Left cardiac atrium (tissue), 4 donors: ENCODE measurements around the gene LILRB3. TPM values are rescaled to one million over a fixed set of nuclear protein-coding genes. Genes with fewer than 3 reads are reported as not detected.
"Not testable (repeated sequence)": the region's sequence is repeated elsewhere in the genome, so short reads cannot be mapped to it uniquely, and the experiment has no call there.

Source experiments
- ATAC-seq, 2 donors: fragments of 200-7000 bp; cut with Tn5 transposase; one replicate each; pipeline ENCODE4 v1.9.1; 2020; ENCODE audit warnings: mild to moderate bottlenecking in 2 of 2, moderate library complexity in 2 of 2
- DNase-seq: peaks from one replicate; pipeline ENCODE4 v3.0.0-alpha.2; 2020
- intact Hi-C, 2 donors: fragments of 100-400 bp; cut with DNase I; formaldehyde crosslinking; loops; one replicate each; pipeline versions ENCODE4 v1.14.1 to v1.15.1; 2022 to 2023
- total RNA-seq, 2 donors: library from RNA; stranded (reverse); fragmentation: NEBNext Ultra II Directional; extraction: Animal tissue kit (Norgen Biotek cat#: 25700); gene quantifications; one replicate each; pipeline ENCODE4 v1.2.1, GENCODE V29; 2021
- donor health status: DM: no; HTN: yes; CAD: no.
- donor health status: DM: no; HTN: yes; CAD: no; lungs with severe emphysema.
- donor health status: DM: yes; HTN: yes; CAD: no.
- donor health status: Dilated cardiomyopathy.

Gene LILRB3
- total RNA-seq, 2 donors from 2014 or later = 8.5 to 10.5 TPM

DNA sequence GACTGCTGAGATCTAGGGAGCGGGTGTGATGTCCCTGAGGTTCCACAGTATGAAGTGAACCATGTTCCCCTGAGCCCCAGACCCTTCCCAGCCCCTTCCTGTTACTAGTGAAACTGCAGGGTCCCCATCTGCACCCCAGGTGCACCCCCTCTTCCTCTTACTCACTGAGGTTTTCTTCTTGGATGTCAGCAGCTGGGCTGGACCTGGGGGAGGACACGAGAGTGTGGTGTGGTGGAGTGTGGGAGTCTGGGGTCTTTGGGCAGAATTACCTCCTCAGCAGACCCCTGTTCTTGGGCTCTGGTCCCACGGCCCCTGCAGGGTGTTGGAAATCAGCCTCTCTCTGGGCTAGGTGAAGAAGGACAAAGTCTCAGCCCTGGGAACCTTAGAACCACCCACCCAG is 23.1 kb upstream of the LILRB3 start:
- intact Hi-C loops = no loop called here
- no peak for DNase-seq

DNA sequence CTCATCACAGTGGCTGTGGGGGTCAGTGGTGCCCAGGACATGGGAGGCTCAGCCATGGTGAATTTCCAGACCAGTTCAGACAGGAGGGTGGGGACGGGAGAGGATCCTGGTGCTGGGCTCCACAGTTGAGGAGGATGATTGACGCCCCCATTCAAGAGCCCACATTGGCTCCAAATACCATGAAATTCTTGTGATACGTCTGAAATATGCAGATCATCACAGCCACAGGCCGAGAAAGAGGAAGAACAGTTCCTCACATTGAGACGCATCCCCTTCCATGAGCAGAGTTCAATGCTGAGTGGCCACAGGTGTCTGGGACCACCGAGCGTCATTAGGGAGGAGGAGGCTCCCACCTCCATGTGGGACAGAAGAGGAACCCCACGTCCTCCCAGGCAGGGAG is 21.0 kb upstream of the LILRB3 start:
- DNase-seq, ATAC-seq, intact Hi-C loops: not testable (repeated sequence)

More for the DNA sequence above, 23.1 kb upstream of the LILRB3 start:
- ATAC-seq = no peak

DNA sequence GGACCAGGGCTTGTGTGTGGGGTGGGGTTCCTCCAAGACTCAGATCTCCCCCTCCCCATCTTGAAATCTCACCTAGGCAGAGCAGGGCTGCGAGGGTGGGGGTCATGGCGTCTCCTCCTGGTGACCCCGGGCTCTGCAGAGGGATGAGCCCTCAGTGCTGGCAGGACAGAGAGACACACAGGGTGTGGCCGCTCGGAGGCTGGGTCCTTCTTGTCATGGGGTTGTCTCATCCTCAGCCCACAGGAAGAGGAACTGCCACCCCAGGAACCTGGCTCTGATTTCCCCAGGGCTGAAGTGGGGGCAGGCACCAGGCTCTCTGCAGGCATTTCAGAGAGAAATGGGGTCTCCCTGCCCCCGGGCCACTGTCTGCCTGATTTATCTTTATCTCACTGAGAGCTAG is 19.8 kb upstream of the LILRB3 start, which contains the start of gene LILRA6:
Gene LILRA6 (minus strand): TSS at position 145 of the 400 bp plus-strand sequence.
- intact Hi-C loops, DNase-seq: not testable (repeated sequence)
- peak in 1 of 2 donors; percentile 77 for ATAC-seq

DNA sequence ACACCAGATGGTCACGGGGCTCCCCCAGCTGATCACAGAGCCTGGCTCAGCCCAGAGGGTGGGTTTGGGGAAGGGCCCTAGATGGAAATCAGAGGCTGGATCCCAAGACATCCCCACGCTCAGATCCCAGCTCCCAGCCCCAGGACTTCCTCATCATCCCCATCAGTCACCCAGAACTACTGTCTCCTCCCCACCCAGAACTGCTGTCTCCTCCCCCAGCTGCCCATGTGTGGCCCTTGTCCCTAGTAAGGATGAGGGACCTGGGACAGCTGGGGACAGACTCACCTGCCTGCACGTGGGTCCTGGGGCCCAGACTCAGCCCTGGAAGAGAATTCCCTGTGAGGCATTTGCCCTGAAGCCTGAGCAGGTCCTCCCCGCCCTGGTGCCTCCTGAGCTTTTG is 19.4 kb upstream of the LILRB3 start:
- intact Hi-C loops = not testable (repeated sequence)

DNA sequence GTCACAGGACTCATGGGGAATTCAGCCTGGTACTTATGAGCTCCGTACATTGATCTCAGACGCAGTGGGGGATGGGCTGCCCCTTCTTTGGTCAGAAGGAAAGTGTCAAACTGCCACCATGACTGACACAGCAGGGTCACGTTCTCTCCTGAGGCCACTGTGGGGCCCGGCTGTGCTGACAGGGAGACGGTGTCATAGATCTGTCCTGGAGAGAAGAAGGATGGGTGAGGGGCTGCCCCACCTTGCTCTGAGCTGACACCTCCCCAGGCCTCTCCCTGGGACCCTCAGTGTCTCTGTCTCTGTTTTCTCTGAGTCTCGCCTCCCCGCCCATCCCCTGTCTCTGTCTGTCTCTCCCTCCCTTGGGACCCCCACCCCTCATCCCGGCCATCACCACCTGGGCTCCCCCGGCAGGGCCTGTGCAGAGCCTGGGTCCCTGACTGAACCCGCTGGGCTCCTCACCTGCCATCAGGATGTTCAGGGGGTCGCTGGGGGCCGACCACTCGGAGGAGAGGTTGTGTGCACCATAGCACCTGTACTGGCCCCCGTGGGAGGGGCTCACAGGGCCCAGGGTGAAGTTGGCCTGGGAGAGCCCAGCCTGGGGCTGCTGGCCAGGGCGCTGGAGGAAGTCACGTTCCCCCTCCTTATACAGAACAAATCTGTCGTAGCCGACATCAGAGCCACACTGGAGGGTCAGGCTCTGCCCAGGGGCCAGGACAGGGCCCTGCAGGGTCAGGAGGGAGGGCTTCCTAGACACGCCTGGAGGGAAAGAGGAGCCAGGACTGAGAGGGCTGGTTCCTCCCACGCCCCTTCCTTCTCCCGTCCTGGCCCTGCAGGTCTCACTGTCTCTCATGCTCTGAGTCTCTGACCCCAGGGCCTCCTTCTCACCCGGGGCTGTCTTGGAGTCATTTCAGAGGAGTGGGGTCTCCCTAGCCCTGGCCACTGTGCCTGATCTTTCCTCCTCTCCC is 17.8 kb upstream of the LILRB3 start:
- DNase-seq, intact Hi-C loops, ATAC-seq: not testable (repeated sequence)

More for the DNA sequence above, 19.4 kb upstream of the LILRB3 start:
- peak in 1 of 2 donors; percentile 45 for ATAC-seq
- not testable (repeated sequence) for DNase-seq

DNA sequence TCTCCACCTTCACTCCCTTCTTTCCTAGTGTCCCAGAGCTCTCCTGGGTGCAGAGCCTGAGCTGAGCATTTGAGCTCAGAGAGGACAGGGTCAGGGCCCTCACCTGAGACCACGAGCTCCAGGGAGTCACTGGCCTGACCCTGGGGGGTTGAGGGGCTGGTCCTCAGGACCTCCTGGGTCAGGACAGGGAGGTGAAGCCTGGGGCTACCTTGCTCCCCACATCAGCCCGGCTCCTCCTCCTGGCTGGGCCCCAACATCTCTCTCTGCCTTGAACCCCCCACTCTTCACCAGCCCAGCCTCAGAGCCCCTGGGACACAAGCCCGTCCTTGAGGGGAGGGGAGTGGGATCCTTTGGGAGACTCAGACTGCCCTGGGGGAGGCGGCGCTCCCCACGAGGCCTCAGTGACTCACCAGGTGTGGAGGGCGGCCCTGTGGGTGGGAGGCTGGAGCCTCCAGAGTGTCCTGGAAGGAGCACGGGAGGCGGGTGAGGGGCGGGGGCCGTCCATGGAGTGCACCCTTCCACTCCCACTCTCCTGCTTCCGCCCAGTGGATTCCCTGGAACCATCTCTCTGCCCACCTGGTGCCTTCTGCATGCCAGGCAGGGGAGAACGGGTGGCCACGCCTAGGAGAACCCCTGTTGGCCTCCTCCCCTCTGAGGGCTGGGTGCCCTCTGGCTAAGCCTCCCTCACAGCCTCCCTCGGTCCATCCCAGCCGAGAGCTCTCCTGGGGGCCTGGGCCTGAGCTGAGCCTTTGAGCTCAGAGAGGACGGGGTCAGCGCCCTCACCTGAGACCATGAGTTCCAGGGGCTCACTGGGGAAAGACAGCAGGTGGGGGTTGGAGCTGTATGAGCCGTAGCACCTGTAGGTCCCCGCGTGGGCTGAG is 16.9 kb upstream of the LILRB3 start:
- not testable (repeated sequence) for DNase-seq
- ATAC-seq = peak in 1 of 2 donors; percentile 25
- intact Hi-C loops = loop anchor here in 1 of 2 donors (2.0 kb wide), 1 partner anchor 19 kb away; no protein-coding TSS in a partner anchor

DNA sequence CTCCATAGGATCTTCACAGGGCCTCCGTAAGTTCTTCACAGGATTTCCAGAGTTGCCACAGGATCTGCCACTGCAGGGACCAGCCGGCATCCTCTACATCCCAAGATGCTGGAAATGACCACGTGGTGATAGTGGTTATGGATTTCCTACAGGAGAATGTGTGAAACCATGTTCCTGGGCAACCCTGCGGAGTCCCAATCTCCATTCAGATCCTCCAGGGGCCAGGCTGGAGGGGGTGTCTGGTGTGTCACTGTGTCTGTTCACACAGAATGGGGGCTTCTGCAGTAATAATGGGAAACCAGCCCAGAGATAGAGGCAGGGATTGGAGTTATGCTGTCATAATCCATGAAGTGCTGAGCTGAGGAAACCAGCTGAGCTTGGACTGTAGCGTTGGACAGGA is 11.1 kb upstream of the LILRB3 start:
- DNase-seq = no peak
- ATAC-seq = no peak
- intact Hi-C loops = loop anchor here in 1 of 2 donors (5.0 kb wide), 1 partner anchor 67 kb away; no protein-coding TSS in a partner anchor

DNA sequence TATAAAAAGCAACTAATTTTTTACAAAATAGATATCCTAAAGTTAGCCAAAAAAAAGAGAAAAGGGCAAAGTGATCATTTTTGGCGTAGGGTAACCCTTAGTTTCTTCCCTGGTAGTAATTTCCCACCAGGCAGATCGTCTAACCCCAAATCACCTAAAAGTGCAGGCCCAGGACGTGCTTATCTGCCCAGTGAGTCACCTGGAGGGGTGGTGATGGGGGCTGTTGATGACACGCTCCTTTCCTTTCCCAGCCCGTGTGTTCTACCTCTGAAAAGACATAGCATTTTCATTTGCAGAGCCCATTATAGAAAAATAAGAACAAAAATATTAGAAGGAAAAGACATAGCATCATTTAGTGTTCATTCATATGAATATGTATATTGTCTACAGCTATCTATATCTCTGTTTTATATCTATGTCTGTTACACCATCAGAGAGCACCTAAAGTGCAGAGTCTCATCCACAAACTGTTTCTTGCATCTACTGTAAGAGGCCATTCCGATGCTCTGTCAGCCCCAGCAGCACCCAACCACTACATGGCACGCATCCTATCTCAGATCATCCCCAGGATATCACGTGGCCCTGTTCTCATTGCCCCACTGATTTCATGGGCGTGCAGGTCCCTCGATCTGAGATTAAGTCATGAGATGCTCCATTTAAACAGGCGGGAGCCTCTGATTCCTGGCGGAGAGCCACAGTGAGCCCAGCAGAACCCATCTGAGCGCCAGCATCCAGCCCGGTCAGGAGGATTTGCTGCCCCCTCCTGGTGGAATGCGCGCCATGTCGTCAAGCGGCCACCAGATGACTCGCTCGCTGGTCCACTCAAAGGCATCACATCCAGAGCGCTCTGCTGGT is 8.5 kb upstream of the LILRB3 start:
- peak; percentile 93 for DNase-seq
- intact Hi-C loops = loop anchor here (1.0 to 5.0 kb wide), 2 partner anchors 63 to 64 kb away; no protein-coding TSS in a partner anchor
- ATAC-seq = peak; percentile 89 to 95

DNA sequence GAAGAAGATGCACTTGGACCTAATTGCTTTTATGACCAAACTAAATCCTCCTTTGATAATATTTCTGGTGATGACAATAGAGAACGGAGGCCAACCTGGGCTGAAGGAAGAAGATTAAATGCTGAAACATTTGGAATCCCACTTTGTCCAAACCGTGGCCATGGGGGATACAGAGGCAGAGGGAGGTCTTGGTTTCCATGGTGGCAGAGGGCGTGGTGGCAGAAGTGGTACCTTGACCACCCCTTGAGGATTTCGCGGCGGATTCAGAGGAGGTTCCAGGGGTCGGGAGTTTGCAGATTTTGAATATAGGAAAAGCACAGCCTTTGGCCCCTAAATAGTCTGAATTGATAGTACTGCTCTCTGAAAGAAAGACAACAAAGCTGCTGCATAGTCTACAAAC is 7.2 kb upstream of the LILRB3 start:
- DNase-seq (no peak), ATAC-seq (no peak)
- intact Hi-C loops = loop anchor here in 1 of 2 donors (5.0 kb wide), 1 partner anchor 63 kb away; no protein-coding TSS in a partner anchor

DNA sequence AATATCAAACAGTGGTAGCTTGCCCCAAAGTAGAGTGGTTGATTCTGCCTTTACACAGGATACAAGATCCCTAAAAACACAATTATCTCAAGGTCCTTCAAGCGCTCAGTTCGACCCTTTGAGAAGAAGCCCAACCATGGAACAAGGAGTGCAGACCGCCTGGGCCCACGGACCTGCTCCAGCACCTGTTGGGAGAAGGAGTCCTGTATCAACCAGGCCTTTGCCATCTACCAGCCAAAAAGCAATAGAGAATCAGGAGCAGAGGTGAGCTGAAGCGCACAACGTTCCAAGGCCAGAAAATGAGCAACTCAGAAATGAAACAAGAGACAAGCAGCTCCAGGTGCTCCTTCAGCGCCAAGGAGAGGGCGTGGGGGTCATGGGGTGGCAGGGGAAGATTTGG is 6.3 kb upstream of the LILRB3 start:
- ATAC-seq (no peak), DNase-seq (no peak)
- intact Hi-C loops = no loop called here

DNA sequence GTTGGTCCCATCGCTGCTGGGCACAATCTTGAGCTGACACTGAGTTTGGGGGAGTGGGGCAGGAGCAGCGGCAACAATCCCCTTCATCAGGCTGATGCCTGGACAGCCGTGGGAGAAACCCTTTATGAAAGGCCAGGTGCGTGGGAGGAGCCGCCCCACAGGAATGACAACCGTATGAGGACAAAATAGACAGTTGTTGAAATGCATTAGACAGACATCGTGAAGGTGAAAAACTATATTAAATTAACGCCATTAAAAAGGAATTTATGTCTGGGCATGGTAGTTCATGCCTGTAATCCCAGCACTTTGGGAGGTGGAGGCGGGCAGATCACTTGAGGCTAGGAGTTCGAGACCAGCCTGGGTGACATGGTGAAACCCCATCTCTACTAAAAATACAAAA is 1.8 kb upstream of the LILRB3 start:
- DNase-seq, intact Hi-C loops, ATAC-seq: not testable (repeated sequence)

DNA sequence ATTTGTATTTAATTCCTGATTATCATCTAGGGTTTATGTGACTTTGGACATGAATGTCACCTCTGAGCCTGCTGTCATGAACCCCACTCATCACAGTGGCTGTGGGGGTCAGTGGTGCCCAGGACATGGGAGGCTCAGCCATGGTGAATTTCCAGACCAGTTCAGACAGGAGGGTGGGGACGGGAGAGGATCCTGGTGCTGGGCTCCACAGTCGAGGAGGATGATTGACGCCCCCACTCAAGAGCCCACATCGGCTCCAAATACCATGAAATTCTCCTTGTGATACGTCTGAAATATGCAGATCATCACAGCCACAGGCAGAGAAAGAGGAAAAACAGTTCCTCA is 1.1 kb upstream of the LILRB3 start:
- DNase-seq, intact Hi-C loops, ATAC-seq: not testable (repeated sequence)

DNA sequence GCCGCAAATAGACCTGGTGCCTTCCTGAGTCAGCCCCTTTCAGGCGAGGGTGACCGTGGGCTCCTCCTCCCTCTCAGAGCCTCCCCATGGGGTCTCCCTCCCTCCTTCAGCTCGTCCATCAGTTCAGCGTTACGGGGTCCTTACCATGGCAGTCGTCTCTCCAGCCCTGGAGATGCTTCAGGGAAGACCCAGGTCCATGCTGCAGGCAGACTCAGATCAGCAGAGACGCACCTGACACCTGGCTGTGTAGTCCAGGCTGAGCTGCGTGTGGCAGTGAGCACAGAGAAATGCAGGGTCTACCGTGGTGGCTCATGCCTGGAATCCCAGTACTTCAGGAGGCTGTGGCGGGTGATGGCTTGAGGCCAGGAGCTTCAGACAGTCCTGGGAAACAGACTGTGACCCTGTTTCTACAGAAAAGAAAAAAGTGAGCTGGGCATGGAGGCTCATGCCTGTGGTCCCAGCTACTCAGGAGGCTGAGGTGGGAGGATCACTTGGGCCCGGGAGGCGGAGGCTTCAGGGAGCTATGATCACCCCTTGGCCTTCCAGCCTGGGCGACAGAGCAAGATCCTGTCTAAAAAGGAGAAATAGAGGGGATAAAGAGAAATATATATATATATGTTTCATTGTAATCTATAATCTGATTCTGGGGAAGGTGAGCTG is 600 bp upstream of the LILRB3 start:
- DNase-seq, intact Hi-C loops: not testable (repeated sequence)
- ATAC-seq = peak in 1 of 2 donors; percentile 15

DNA sequence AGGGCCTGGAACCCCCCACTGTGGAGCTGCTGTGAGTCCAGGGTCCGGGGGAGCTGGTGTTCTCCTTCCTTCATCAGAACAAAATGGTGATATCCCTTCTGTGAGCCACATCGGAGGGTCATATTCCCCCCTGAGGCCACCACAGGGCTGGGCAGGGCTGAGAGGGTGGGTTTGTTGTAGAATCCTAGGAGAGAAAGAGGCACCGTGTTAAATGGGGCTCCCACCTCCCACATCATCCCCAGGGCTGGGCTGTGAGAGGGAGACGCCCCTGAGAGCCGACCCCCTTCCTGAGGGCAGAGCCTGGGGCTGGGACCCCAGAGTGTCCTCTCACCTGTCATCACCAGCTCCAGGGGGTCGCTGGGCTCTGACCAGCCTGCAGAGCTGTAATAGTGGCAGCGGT is 860 bp downstream of the LILRB3 start:
- ATAC-seq, DNase-seq: not testable (repeated sequence)
- intact Hi-C loops = loop anchor here in 1 of 2 donors (2.0 kb wide), 1 partner anchor 17 kb away; no protein-coding TSS in a partner anchor

DNA sequence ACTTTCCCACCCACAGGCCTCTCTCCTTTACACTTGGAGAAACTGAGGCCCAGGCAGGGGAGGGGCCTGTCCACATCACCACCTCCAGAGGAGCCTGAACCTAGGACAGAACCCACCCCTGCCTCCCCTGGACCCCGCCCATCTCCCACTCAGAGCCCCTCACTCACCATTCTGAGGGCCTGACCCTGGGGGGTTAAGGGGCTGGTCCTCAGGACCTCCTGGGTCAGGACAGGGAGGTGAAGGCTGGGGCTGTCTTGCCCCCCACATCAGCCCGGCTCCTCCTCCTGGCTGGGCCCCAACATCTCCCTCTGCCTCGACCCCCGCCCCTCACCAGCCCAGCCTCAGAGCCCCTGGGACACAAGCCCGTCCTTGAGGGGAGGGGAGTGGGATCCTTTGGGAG is 3.1 kb downstream of the LILRB3 start:
- not testable (repeated sequence) for DNase-seq, ATAC-seq
- intact Hi-C loops = loop anchor here in 1 of 2 donors (2.0 kb wide), 1 partner anchor 19 kb away; no protein-coding TSS in a partner anchor

DNA sequence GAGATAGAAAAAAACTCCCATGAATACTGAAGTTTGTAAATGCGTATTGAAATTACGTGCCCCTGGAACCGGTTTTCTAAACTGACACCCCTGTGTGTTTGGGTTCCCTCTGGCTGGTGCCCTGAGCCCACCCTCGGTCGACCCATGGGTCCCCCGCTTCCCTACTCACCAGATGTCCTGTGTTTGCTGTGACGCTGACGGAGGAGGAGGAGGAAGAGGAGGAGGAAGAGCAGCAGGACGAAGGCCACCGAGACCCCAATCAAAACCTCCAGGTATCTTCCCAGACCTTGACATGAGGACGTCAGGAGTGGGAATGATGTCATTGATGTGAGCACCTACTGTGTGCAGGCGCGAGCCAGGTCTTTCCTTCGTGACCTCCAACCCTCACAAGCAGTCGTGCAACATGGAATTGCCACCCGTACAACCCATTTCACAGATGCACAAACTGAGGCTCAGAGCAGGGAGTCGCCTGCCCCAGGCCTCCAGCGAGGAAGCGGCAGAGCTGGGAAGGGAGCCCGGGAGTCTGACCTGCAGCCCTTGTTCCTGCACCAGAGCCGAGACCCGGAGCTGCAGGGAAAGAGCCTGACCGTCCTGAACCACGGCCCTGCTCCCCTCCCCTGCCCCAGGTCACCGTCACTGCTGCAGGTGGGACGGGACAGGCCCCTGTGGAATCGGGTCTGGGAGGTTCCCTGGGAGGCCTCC is 3.7 kb downstream of the LILRB3 start:
- ATAC-seq (no peak), DNase-seq (no peak)
- intact Hi-C loops = no loop called here

DNA sequence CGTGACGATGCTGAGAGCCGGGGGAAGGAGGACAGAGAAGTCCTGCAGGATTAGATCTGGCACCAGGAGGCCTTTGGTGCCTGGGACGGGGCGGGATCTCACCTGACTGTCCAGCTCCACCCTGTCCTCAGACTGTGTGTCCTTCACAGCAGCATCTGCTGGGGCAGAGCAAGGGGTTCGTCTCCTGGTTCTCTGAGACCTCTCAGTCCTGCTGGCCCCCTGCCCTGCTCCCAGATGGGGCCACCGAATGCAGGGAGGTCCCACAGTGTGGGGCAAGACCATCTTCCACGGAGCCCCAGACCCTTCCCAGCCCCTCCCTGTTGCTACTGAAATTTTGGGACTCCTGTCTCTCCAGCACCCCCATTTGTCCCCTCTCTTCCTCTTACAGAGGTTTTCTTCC is 4.5 kb downstream of the LILRB3 start:
- DNase-seq = no peak
- intact Hi-C loops = no loop called here
- ATAC-seq = no peak
